Activated gamma-delta T cell (primary cell): ENCODE data around the gene CD74.
"Not testable (repeated sequence)": the region's sequence is repeated elsewhere in the genome, so short reads cannot be mapped to it uniquely, and the experiment has no call there.

Experiments used
- DNase-seq: peaks from one replicate; lab custom pipeline; 2025; lab: John Stamatoyannopoulos, UW

Gene CD74

GRCh38 chr5:150441813-150442698, 29.3 kb upstream of the CD74 start:
- DNase-seq: no peak

- no peak for DNase-seq
Observed at GRCh38 chr5:150440948-150441812, 28.5 kb upstream of the CD74 start.

GRCh38 chr5:150438873-150439546, 26.3 kb upstream of the CD74 start:
- DNase-seq: no peak

GRCh38 chr5:150436141-150436680, 23.5 kb upstream of the CD74 start:
- no peak for DNase-seq

GRCh38 chr5:150434464-150434863, 21.8 kb upstream of the CD74 start:
- no peak for DNase-seq

- DNase-seq: no peak
Observed at GRCh38 chr5:150431574-150431973, 18.9 kb upstream of the CD74 start.

- DNase-seq: no peak
Observed at GRCh38 chr5:150431048-150431447, 18.3 kb upstream of the CD74 start.

GRCh38 chr5:150429410-150429873, 16.7 kb upstream of the CD74 start:
- no peak for DNase-seq

GRCh38 chr5:150428978-150429377, 16.3 kb upstream of the CD74 start:
- DNase-seq: no peak

- DNase-seq: no peak
Observed at GRCh38 chr5:150428106-150428876, 15.6 kb upstream of the CD74 start.

GRCh38 chr5:150426165-150426564, 13.5 kb upstream of the CD74 start:
- DNase-seq: not testable (repeated sequence)

- DNase-seq: no peak
Observed at GRCh38 chr5:150422758-150423157, 10.0 kb upstream of the CD74 start.

GRCh38 chr5:150422075-150422474, 9.4 kb upstream of the CD74 start:
- no peak for DNase-seq

- no peak for DNase-seq
Observed at GRCh38 chr5:150419630-150420270, 7.0 kb upstream of the CD74 start.

- not testable (repeated sequence) for DNase-seq
Observed at GRCh38 chr5:150413902-150414790, 1.4 kb upstream of the CD74 start.

GRCh38 chr5:150413176-150413901, 629 bp upstream of the CD74 start:
- DNase-seq: no peak

- no peak for DNase-seq
Observed at GRCh38 chr5:150411245-150411979, 1.3 kb downstream of the CD74 start.
